ENCODE measurements around the gene FOXJ1.

The FOXJ1 gene

GRCh38 chr17:76131051-76131691 is 9.9 kb downstream of the FOXJ1 start:
- Histone ChIP-seq H3K9me3 (ENCODE audit: severe bottlenecking) (no peaks in the 10 kb centered on the region), H3K27ac (ENCODE audit: poor library complexity, severe bottlenecking) (no peak overlapping the region), H3K36me3 (ENCODE audit: low read depth) (no peaks in the 10 kb centered on the region), H3K4me3 (ENCODE audit: severe bottlenecking) (no peak overlapping the region), H3K4me1 (ENCODE audit: insufficient read depth, poor library complexity, severe bottlenecking) (peaks cover 18% of the 10 kb centered on the region), H3K27me3 (ENCODE audit: insufficient read depth, poor library complexity, severe bottlenecking) (no peaks in the 10 kb centered on the region)
- DNase-seq (ENCODE audit: low spot score) (no peak), ATAC-seq (ENCODE audit: low read depth) (no peak)
- TF ChIP-seq CTCF (IDR thresholded peaks at IDR 0.05; ENCODE audit: poor library complexity, severe bottlenecking), result no peak

- Histone ChIP-seq H3K36me3 (ENCODE audit: low read depth) (no peaks in the 10 kb centered on the region), H3K4me1 (ENCODE audit: insufficient read depth, poor library complexity, severe bottlenecking) (peaks cover 18% of the 10 kb centered on the region), H3K27me3 (ENCODE audit: insufficient read depth, poor library complexity, severe bottlenecking) (no peaks in the 10 kb centered on the region), H3K9me3 (ENCODE audit: severe bottlenecking) (no peaks in the 10 kb centered on the region), H3K27ac (ENCODE audit: poor library complexity, severe bottlenecking) (no peak overlapping the region), H3K4me3 (ENCODE audit: severe bottlenecking) (no peak overlapping the region)
- DNase-seq (ENCODE audit: low spot score), result no peak
- no peak for ATAC-seq (ENCODE audit: low read depth)
- no peak for TF ChIP-seq CTCF (IDR thresholded peaks at IDR 0.05; ENCODE audit: poor library complexity, severe bottlenecking)
These were observed 10.6 kb downstream of the FOXJ1 start for GRCh38 chr17:76130473-76130872.

GRCh38 chr17:76125922-76126321 is 15.1 kb downstream of the FOXJ1 start:
- H3K27me3 ChIP-seq (ENCODE audit: insufficient read depth, poor library complexity, severe bottlenecking), result no peaks in the 10 kb centered on the region
- no peaks in the 10 kb centered on the region for H3K9me3 ChIP-seq (ENCODE audit: severe bottlenecking)
- H3K36me3 ChIP-seq (ENCODE audit: low read depth), result no peaks in the 10 kb centered on the region
- no peak overlapping the region for H3K4me3 ChIP-seq (ENCODE audit: severe bottlenecking)
- ATAC-seq (ENCODE audit: low read depth), result no peak
- H3K27ac ChIP-seq (ENCODE audit: poor library complexity, severe bottlenecking), result no peak overlapping the region
- no peak for TF ChIP-seq CTCF (IDR thresholded peaks at IDR 0.05; ENCODE audit: poor library complexity, severe bottlenecking)
- no peaks in the 10 kb centered on the region for H3K4me1 ChIP-seq (ENCODE audit: insufficient read depth, poor library complexity, severe bottlenecking)
- DNase-seq (ENCODE audit: low spot score), result no peak

- H3K9me3 ChIP-seq (ENCODE audit: severe bottlenecking), result no peaks in the 10 kb centered on the region
- H3K4me3 ChIP-seq (ENCODE audit: severe bottlenecking), result no peak overlapping the region
- ATAC-seq (ENCODE audit: low read depth), result no peak
- H3K27me3 ChIP-seq (ENCODE audit: insufficient read depth, poor library complexity, severe bottlenecking), result no peaks in the 10 kb centered on the region
- no peak for DNase-seq (ENCODE audit: low spot score)
- no peaks in the 10 kb centered on the region for H3K4me1 ChIP-seq (ENCODE audit: insufficient read depth, poor library complexity, severe bottlenecking)
- no peaks in the 10 kb centered on the region for H3K36me3 ChIP-seq (ENCODE audit: low read depth)
- TF ChIP-seq CTCF (IDR thresholded peaks at IDR 0.05; ENCODE audit: poor library complexity, severe bottlenecking), result no peak
- no peak overlapping the region for H3K27ac ChIP-seq (ENCODE audit: poor library complexity, severe bottlenecking)
These were observed 15.7 kb downstream of the FOXJ1 start for GRCh38 chr17:76125391-76125675.

- H3K27me3 ChIP-seq (ENCODE audit: insufficient read depth, poor library complexity, severe bottlenecking), result no peaks in the 10 kb centered on the region
- H3K36me3 ChIP-seq (ENCODE audit: low read depth), result no peaks in the 10 kb centered on the region
- H3K4me1 ChIP-seq (ENCODE audit: insufficient read depth, poor library complexity, severe bottlenecking), result no peaks in the 10 kb centered on the region
- DNase-seq (ENCODE audit: low spot score), result no peak
- ATAC-seq (ENCODE audit: low read depth), result no peak
- H3K4me3 ChIP-seq (ENCODE audit: severe bottlenecking), result no peak overlapping the region
- H3K27ac ChIP-seq (ENCODE audit: poor library complexity, severe bottlenecking), result no peak overlapping the region
- TF ChIP-seq CTCF (IDR thresholded peaks at IDR 0.05; ENCODE audit: poor library complexity, severe bottlenecking), result no peak
- no peaks in the 10 kb centered on the region for H3K9me3 ChIP-seq (ENCODE audit: severe bottlenecking)
These were observed 16.3 kb downstream of the FOXJ1 start for GRCh38 chr17:76124582-76125390.

All from RWPE2 (cell line).